RWPE1 (cell line): Measurements from ENCODE around the gene C8B.

Source experiments
- CTCF ChIA-PET: fragments of 350-600 bp; sonication (Branson Sonifier 250); formaldehyde crosslinking; extraction: SDS; loops from one replicate; lab custom pipeline; 2021; lab: Yijun Ruan, JAX
- POLR2A ChIA-PET: fragments of 400-600 bp; formaldehyde crosslinking; extraction: SDS; loops from one replicate; lab custom pipeline; 2020; ENCODE audit warnings: antibody characterized with exemption; ENCODE audit not compliant: low non-redundant PET; lab: Yijun Ruan, JAX
- DNase-seq: peaks from one replicate; pipeline ENCODE4 v3.0.0; 2012; ENCODE audit warnings: low spot score
- H3K27ac ChIP-seq: fragments of 450-650 bp; 2 replicates; pipeline ENCODE4 v1.5.1; 2017
- CTCF ChIP-seq: fragments of 450-650 bp; conservative IDR thresholded peaks from 2 replicates; pipeline ENCODE4 v1.5.1; 2017; ENCODE audit warnings: low read depth, mild to moderate bottlenecking

C8B gene

GRCh38 chr1:56905667-56906066 is 60.1 kb downstream of the C8B start:
- DNase-seq, result no peak
- H3K27ac ChIP-seq, result no peak overlapping the region
- CTCF ChIA-PET, result no interaction called here
- POLR2A ChIA-PET, result no interaction called here
- no peak for TF ChIP-seq CTCF

GRCh38 chr1:56904663-56905397 is 61.0 kb downstream of the C8B start:
- TF ChIP-seq CTCF, result no peak
- ChIA-PET CTCF (no interaction called here), POLR2A (no interaction called here)
- DNase-seq, result no peak
- no peak overlapping the region for H3K27ac ChIP-seq

GRCh38 chr1:56903778-56904177 is 62.0 kb downstream of the C8B start:
- TF ChIP-seq CTCF, result no peak
- DNase-seq, result no peak
- POLR2A ChIA-PET, result no interaction called here

GRCh38 chr1:56901716-56902115 is 64.1 kb downstream of the C8B start:
- POLR2A ChIA-PET, result no interaction called here
- no peak for DNase-seq
- CTCF ChIA-PET, result no interaction called here
- no peak overlapping the region for H3K27ac ChIP-seq
- TF ChIP-seq CTCF, result no peak

More at GRCh38 chr1:56903778-56904177, 62.0 kb downstream of the C8B start:
- CTCF ChIA-PET, result no interaction called here
- H3K27ac ChIP-seq, result no peak overlapping the region

- ChIA-PET CTCF (no interaction called here), POLR2A (no interaction called here)
- no peak for DNase-seq
- no peak for TF ChIP-seq CTCF
- H3K27ac ChIP-seq, result no peak overlapping the region
Observed at GRCh38 chr1:56898879-56899278, 66.9 kb downstream of the C8B start.

DNA sequence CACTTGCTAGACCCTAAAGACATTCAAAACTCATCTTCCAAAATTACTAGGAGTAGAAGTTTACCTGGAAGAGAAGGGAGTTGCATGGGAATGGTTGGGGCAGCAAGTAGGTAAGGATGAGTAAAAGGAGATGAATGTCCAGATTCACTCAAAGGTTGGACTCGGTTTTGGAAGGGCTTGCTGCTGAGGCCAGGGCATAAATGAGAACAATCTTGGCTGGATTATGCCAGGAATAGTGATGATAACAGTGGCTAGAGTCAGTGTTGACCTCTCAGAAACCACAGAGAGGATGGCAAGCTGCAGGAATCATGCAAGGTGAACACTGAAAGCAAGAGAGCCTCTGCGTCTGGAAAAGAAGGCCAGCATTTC is 67.8 kb downstream of the C8B start:
- no peak overlapping the region for H3K27ac ChIP-seq
- ChIA-PET CTCF (no interaction called here), POLR2A (no interaction called here)
- no peak for DNase-seq
- no peak for TF ChIP-seq CTCF
